ENCODE measurements around the gene DLK2. TPM values are rescaled to one million over a fixed set of nuclear protein-coding genes. Genes with fewer than 3 reads are reported as not detected.
A peak's percentile ranks its signal among the peaks of the same experiment; 100 is the strongest.
"Not testable (repeated sequence)": the region's sequence is repeated elsewhere in the genome, so short reads cannot be mapped to it uniquely, and the experiment has no call there.

The DLK2 gene
- total and polyA plus RNA-seq, 3 experiments from 2014 or later = 1.4 to 1.9 (median 1.9) TPM

DNA sequence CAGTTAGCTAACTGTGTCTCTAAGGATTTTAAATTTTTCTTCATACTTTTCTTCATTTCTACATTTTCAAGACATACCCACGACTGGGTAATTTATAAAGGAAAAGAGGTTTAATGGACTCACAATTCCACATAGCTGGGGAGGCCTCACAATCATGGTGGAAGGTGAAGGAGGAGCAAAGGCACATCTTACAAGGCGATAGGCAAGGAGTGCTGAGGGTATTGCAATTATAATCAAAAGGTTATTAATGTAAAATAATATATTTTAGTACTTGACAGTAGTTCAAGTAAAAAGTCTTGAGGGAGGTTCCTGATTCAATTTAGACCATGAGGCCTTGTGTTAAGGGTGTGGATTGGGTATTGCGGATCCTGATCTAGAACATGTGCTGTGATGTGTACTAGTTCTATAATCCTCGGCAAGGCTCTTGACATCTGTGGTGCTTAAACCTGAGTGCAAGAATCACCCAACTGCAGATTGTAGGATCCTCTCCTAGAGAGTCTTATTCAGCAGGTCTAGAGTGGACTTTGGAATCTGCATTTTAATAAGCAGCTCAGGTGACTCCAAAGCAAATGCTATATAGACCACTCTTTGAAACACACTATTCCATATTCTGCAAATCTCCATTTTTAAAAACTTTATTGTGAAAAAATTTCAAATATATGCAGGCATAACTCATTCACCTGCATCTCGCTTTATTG, 35.2 kb downstream of the DLK2 start:
- ChIA-PET POLR2A (interaction anchor here (1.0 kb wide), 1 partner anchor 29 kb away, joined by 3 read pairs; no protein-coding TSS in a partner anchor), CTCF (no interaction called here)
- H3K36me3 ChIP-seq (ENCODE audit: insufficient read depth, low read length) = no peaks in the 10 kb centered on the region
- no peak overlapping the region for H3K27ac ChIP-seq (ENCODE audit: low read depth, low read length)
- Mint-ChIP-seq H3K36me3 (no peaks in the 10 kb centered on the region), H3K9me3 (no peaks in the 10 kb centered on the region), H3K4me1 (no peaks in the 10 kb centered on the region), H3K4me3 (no peak overlapping the region), H3K27me3 (peaks cover 0 to 2% of the 10 kb centered on the region in 2 donors), H3K27ac (no peak overlapping the region)
- no peaks in the 10 kb centered on the region for H3K9me3 ChIP-seq (ENCODE audit: low read length)
- DNase-seq = no peak
- no peaks in the 10 kb centered on the region for H3K4me1 ChIP-seq (ENCODE audit: insufficient read depth, low read length)
- no peak overlapping the region for H3K4me3 ChIP-seq (ENCODE audit: low read length)
- H3K27me3 ChIP-seq (ENCODE audit: insufficient read depth, low read length, poor library complexity, severe bottlenecking) = no peaks in the 10 kb centered on the region

DNA sequence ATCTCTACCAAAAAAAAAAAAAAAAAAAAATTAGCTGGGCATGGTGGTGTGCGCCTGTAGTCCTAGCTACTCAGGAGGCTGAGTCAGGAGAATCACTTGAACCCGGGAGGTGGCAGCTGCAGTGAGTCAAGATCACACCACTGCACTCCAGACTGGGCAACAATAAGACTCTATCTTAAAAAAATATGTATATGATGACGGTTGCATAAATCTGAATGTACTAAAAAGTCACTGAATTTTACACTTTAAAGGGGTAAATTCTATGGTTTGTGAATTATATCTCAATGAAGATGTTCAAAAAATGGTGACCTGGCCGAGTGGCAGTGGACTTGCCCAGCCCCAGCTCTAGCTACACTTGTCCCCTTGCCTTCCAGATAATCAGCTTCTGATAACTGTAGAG, 38.4 kb downstream of the DLK2 start:
- no peak for DNase-seq
- H3K27me3 ChIP-seq (ENCODE audit: insufficient read depth, low read length, poor library complexity, severe bottlenecking) = no peaks in the 10 kb centered on the region
- H3K4me3 ChIP-seq (ENCODE audit: low read length) = no peak overlapping the region
- H3K27me3 Mint-ChIP-seq = peaks cover 2 to 4% of the 10 kb centered on the region in 2 donors
- H3K4me3 Mint-ChIP-seq = no peak overlapping the region
- no peaks in the 10 kb centered on the region for H3K36me3 Mint-ChIP-seq
- H3K4me1 ChIP-seq (ENCODE audit: insufficient read depth, low read length) = no peaks in the 10 kb centered on the region
- H3K4me1 Mint-ChIP-seq = no peaks in the 10 kb centered on the region
- no peak overlapping the region for H3K27ac ChIP-seq (ENCODE audit: low read depth, low read length)
- H3K36me3 ChIP-seq (ENCODE audit: insufficient read depth, low read length) = no peaks in the 10 kb centered on the region
- H3K9me3 ChIP-seq (ENCODE audit: low read length) = no peaks in the 10 kb centered on the region
- no peak overlapping the region for H3K27ac Mint-ChIP-seq
- H3K9me3 Mint-ChIP-seq = no peaks in the 10 kb centered on the region
- ChIA-PET POLR2A (interaction anchor here (0.6 kb wide), 2 partner anchors 42 to 93 kb away, joined by 4 to 5 read pairs; partner anchors contain the start of gene LRRC73), CTCF (interaction anchor here (1.4 kb wide), 1 partner anchor 187 kb away, joined by 4 read pairs; the partner anchor contains the start of gene DNPH1)

GRCh38 chr6:43415275-43415674, 40.1 kb downstream of the DLK2 start:
- POLR2A ChIA-PET = interaction anchor here (0.5 kb wide), 1 partner anchor 1034 kb away, joined by 4 read pairs; no protein-coding TSS in a partner anchor
- not testable (repeated sequence) for DNase-seq; H3K4me3 Mint-ChIP-seq; H3K36me3 ChIP-seq (ENCODE audit: insufficient read depth, low read length); H3K27me3 ChIP-seq (ENCODE audit: insufficient read depth, low read length, poor library complexity, severe bottlenecking); H3K4me3 ChIP-seq (ENCODE audit: low read length); H3K27me3 Mint-ChIP-seq; H3K27ac Mint-ChIP-seq; H3K4me1 ChIP-seq (ENCODE audit: insufficient read depth, low read length); H3K4me1 Mint-ChIP-seq; H3K36me3 Mint-ChIP-seq; H3K9me3 ChIP-seq (ENCODE audit: low read length); H3K27ac ChIP-seq (ENCODE audit: low read depth, low read length); H3K9me3 Mint-ChIP-seq
- CTCF ChIA-PET = interaction anchor here (0.8 kb wide), 1 partner anchor 18 kb away, joined by 3 read pairs; no protein-coding TSS in a partner anchor

DNA sequence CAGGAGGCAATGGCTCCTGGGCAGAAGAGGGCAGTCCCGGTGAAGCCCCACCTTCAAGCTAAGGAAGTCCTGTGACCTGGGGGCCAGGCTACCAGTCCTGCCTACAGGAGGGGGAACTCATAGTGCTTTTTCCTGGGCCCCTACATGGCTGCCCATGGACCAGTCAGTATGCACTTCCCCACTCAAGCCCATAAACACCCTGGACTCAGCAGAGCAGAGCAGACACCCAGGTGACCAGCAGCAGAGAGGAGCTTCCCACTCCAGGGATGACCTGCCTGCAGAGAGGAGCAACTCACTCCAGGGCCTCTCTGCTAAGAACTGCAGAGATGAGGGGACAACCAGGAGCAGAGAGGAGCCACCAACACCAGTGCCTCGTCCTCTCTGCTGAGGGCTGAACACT, 42.3 kb downstream of the DLK2 start:
- Mint-ChIP-seq H3K27ac (no peak overlapping the region), H3K27me3 (peaks cover 5 to 11% of the 10 kb centered on the region in 2 donors), H3K36me3 (peaks cover 0 to 4% (median 0%) of the 10 kb centered on the region in 3 donors), H3K4me1 (no peaks in the 10 kb centered on the region), H3K4me3 (no peak overlapping the region), H3K9me3 (no peaks in the 10 kb centered on the region)
- H3K4me1 ChIP-seq (ENCODE audit: insufficient read depth, low read length) = no peaks in the 10 kb centered on the region
- H3K4me3 ChIP-seq (ENCODE audit: low read length) = no peak overlapping the region
- no peaks in the 10 kb centered on the region for H3K36me3 ChIP-seq (ENCODE audit: insufficient read depth, low read length)
- H3K27ac ChIP-seq (ENCODE audit: low read depth, low read length) = no peak overlapping the region
- ChIA-PET POLR2A (no interaction called here), CTCF (no interaction called here)
- H3K27me3 ChIP-seq (ENCODE audit: insufficient read depth, low read length, poor library complexity, severe bottlenecking) = no peaks in the 10 kb centered on the region
- DNase-seq = no peak
- H3K9me3 ChIP-seq (ENCODE audit: low read length) = no peaks in the 10 kb centered on the region

DNA sequence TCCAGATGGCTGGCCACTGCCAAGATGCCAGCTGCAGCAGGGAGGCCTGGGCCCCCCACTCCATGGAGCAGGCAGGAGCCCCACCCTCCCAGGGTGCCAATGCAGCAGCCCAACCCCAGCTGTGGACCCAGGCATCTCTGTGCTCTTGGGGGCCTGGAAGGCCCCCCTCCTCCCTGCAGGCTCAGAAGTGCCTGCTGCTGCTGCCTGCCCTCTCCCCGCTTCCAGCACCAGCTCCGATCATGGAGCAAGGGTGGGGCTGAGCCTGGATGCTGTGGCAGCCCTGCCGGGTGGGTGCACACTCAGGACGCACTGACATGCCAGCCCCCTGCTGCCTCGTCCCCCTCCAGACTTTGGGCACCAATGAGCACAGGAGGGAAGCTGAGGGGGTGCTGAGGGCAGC, 42.8 kb downstream of the DLK2 start:
- Histone ChIP-seq H3K36me3 (ENCODE audit: insufficient read depth, low read length) (no peaks in the 10 kb centered on the region), H3K27ac (ENCODE audit: low read depth, low read length) (no peak overlapping the region), H3K9me3 (ENCODE audit: low read length) (no peaks in the 10 kb centered on the region), H3K4me3 (ENCODE audit: low read length) (no peak overlapping the region), H3K27me3 (ENCODE audit: insufficient read depth, low read length, poor library complexity, severe bottlenecking) (no peaks in the 10 kb centered on the region), H3K4me1 (ENCODE audit: insufficient read depth, low read length) (no peaks in the 10 kb centered on the region)
- Mint-ChIP-seq H3K27ac (no peak overlapping the region), H3K36me3 (peaks cover 0 to 6% (median 0%) of the 10 kb centered on the region in 3 donors), H3K4me1 (no peaks in the 10 kb centered on the region), H3K27me3 (peaks cover 8 to 13% of the 10 kb centered on the region in 2 donors), H3K9me3 (no peaks in the 10 kb centered on the region), H3K4me3 (no peak overlapping the region)
- no peak for DNase-seq
- POLR2A ChIA-PET = no interaction called here
- CTCF ChIA-PET = no interaction called here

DNA sequence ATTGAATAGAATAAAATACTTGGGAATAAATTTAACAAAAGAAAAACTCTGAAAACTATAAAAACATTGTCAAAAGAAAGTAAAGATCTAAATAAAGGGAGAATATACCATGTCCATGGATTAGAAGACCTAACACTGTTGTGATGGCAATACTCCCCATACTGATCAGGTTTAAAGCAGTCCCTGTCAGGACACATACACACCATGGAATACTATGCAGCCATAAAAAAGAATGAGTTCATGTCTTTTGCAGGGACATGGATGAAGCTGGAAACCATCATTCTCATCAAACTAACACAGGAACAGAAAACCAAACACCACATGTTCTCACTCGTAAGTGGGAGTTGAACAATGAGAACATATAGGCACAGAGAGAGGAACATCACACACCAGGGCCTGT, 44.6 kb downstream of the DLK2 start:
- H3K36me3 Mint-ChIP-seq; H3K4me1 ChIP-seq (ENCODE audit: insufficient read depth, low read length); H3K4me3 ChIP-seq (ENCODE audit: low read length); H3K27ac Mint-ChIP-seq; DNase-seq; H3K27me3 ChIP-seq (ENCODE audit: insufficient read depth, low read length, poor library complexity, severe bottlenecking); H3K9me3 Mint-ChIP-seq; CTCF ChIA-PET; H3K36me3 ChIP-seq (ENCODE audit: insufficient read depth, low read length); H3K4me1 Mint-ChIP-seq; H3K4me3 Mint-ChIP-seq; POLR2A ChIA-PET; H3K27ac ChIP-seq (ENCODE audit: low read depth, low read length); H3K9me3 ChIP-seq (ENCODE audit: low read length): not testable (repeated sequence)
- H3K27me3 Mint-ChIP-seq = peaks cover 11 to 22% of the 10 kb centered on the region in 2 donors

DNA sequence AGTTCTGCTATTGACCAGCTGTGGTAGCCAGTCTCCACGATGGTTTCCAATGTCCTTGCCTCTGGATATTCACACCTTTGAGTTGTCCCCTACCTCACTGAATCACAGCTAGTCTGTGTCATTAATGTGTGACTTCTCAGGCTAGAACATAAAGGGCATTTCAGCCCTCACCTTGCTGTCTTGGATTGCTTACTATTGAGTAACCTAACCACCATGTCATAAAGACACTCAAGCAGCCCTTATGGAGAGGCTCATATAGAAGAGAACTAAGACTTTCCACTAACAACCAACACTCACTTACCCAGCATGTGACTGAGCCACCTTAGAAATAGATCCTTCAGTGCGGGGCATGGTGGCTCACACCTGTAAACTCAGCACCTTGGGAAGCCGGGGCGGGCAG, 47.1 kb downstream of the DLK2 start:
- no peak overlapping the region for H3K4me3 Mint-ChIP-seq
- ChIA-PET POLR2A (no interaction called here), CTCF (no interaction called here)

GRCh38 chr6:43407296-43407695, 48.1 kb downstream of the DLK2 start:
- Histone ChIP-seq H3K4me1 (ENCODE audit: insufficient read depth, low read length) (no peaks in the 10 kb centered on the region), H3K4me3 (ENCODE audit: low read length) (no peak overlapping the region), H3K36me3 (ENCODE audit: insufficient read depth, low read length) (no peaks in the 10 kb centered on the region), H3K9me3 (ENCODE audit: low read length) (no peaks in the 10 kb centered on the region), H3K27ac (ENCODE audit: low read depth, low read length) (no peak overlapping the region), H3K27me3 (ENCODE audit: insufficient read depth, low read length, poor library complexity, severe bottlenecking) (no peaks in the 10 kb centered on the region)
- Mint-ChIP-seq H3K4me1 (no peaks in the 10 kb centered on the region), H3K27ac (peak overlapping the region in 1 of 8 donors; percentile 32), H3K4me3 (no peak overlapping the region), H3K36me3 (peaks cover 0 to 6% (median 0%) of the 10 kb centered on the region in 3 donors), H3K9me3 (no peaks in the 10 kb centered on the region), H3K27me3 (peaks cover 11 to 38% of the 10 kb centered on the region in 2 donors)
- ChIA-PET CTCF (no interaction called here), POLR2A (no interaction called here)
- no peak for DNase-seq

More for the DNA sequence above, 47.1 kb downstream of the DLK2 start:
- H3K4me3 ChIP-seq (ENCODE audit: low read length) = no peak overlapping the region
- no peaks in the 10 kb centered on the region for H3K9me3 ChIP-seq (ENCODE audit: low read length)
- DNase-seq = no peak
- no peaks in the 10 kb centered on the region for H3K27me3 ChIP-seq (ENCODE audit: insufficient read depth, low read length, poor library complexity, severe bottlenecking)
- Mint-ChIP-seq H3K36me3 (peaks cover 0 to 6% (median 0%) of the 10 kb centered on the region in 3 donors), H3K4me1 (no peaks in the 10 kb centered on the region), H3K27ac (no peak overlapping the region), H3K9me3 (no peaks in the 10 kb centered on the region), H3K27me3 (peaks cover 11 to 39% of the 10 kb centered on the region in 2 donors)
- H3K27ac ChIP-seq (ENCODE audit: low read depth, low read length) = no peak overlapping the region
- no peaks in the 10 kb centered on the region for H3K36me3 ChIP-seq (ENCODE audit: insufficient read depth, low read length)
- H3K4me1 ChIP-seq (ENCODE audit: insufficient read depth, low read length) = no peaks in the 10 kb centered on the region
